ENCODE results near the gene SYNM.
A peak's percentile ranks its signal among the peaks of the same experiment; 100 is the strongest.
"Not testable (repeated sequence)": the region's sequence is repeated elsewhere in the genome, so short reads cannot be mapped to it uniquely, and the experiment has no call there.

Gene SYNM

GRCh38 chr15:99105514-99106341, 848 bp downstream of the SYNM start:
- DNase-seq (ENCODE audit: low read depth) = peak; percentile 61

GRCh38 chr15:99106417-99107220, 1.7 kb downstream of the SYNM start:
- DNase-seq (ENCODE audit: low read depth) = peak; percentile 76

- no peak for DNase-seq (ENCODE audit: low read depth)
Measured at GRCh38 chr15:99108993-99109392, 4.1 kb downstream of the SYNM start.

DNA sequence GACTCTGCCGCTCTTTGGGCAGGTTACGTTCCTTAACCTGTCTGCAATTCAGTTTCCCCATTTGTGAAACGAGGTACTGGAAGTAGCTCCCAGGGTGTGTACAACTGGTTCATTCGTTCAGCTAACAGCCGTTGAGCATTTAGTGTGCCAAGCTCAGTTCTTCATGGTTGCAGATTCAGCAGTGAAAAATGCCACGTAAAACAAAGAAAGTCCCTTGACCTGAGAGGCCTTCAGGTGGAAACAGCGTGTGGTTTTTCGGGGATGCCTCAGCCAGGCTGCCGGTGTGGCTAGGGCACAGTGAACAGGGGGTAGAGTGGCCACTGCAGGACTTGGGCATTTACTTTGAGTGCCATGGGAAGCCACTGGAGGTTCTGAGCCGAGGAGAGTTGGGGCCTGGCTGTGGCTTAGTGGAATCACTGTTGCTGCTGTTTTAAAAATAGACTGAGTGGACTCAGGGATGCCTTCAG, 4.7 kb downstream of the SYNM start:
- no peak for DNase-seq (ENCODE audit: low read depth)

DNA sequence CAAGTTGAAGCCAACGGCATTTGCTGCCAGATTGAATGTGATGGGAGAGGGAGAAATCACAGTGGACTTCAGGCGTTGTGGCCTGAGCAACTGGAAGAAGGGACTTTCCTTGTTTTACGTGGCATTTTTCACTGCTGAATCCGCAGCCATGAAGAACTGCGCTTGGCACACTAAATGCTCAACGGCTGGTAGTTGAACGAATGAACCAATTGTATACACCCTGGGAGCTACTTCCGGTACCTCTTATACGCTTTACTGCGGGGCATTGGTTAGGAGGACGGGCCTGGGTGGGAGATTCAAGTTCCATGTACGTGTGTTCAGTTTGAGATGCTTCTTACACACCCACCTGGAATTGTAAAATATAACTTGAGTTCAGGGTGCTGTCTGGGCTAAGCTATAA, 5.2 kb downstream of the SYNM start:
- DNase-seq (ENCODE audit: low read depth) = no peak

DNA sequence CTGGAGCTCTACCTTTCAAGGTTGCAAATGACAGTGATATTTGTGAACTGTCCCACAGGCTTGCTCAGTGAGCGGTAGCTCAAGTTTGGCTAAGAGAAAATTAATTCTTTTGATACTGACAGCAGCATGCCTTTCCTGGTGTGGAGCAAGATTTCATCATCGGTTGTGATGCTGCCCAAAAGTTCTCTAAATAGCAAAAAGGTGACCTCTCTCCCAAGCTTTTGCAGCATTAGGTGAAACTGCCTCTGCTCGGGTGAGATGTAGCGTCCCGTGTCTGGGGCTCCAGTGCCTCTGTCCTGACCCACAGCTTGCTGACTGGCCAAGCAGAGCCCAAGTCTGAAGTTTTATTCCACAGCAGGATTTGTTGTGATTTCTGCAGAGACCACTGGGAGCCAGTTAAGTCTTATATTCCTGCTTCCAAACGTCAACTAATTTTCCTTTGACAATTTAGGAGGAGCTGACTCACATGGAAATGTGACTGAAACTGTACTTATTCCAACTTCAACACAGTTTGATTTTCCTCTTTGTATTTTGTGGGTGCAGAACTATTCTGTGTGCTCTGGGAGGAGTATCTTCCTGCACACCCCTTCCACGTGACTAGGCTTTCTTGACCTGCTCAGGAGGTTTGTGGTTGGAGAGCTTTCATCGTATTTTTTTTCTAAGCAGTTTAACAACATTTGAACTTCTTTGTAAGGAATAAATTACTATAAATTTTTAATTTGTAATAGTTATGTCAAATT, 5.9 kb downstream of the SYNM start:
- DNase-seq (ENCODE audit: low read depth) = no peak

DNA sequence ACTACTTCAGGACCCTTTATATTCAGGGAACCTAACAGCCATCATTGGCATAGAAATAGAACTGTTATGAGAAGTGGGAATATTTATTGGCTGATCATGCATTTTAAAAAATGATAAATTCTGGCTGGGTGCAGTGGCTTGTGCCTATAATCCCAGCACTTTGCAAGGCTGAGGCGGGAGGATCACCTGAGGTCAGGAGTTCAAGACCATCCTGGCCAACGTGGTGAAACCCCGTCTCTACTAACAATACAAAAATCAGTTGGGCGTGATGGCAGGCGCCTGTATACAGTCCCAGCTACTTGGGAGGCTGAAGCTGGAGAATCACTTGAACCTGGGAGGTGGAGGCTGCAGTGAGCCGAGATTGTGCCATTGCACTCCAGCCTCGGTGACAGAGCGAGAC, 6.8 kb downstream of the SYNM start:
- DNase-seq (ENCODE audit: low read depth) = not testable (repeated sequence)

DNA sequence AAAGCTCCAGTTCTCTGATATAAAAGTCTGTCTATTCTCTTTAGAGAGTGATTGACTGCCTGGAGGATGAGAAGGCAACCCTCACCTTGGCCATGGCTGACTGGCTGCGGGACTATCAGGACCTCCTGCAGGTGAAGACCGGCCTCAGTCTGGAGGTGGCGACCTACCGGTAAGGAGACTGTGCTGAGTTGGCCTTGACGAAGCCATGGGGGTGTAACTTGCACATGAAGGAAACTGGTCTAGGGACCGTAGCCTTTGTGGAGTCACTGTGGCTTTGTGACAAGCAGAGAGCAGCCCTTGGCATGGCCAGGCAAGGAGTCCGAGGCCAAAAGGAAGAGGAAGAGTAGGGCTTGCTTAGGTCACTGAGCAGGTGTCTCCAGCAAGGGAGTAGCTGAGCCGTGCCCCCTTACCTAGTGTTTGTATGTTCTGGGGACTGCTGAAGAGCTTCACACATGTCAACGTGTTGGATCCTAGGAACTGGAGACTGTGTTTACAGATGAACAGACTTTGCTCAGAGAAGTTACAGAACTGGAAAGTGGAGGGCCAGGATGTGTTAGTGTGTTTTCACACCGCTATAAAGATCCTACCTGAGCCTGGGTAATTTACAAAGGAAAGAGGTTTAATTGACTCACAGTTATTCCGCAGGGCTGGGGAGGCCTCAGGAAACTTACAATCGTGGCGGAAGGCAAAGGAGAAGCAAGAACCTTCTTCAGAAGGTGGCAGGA, 8.8 kb downstream of the SYNM start:
- DNase-seq (ENCODE audit: low read depth) = no peak

- DNase-seq (ENCODE audit: low read depth) = no peak
Measured at GRCh38 chr15:99114511-99115299, 9.8 kb downstream of the SYNM start.

GRCh38 chr15:99115300-99116215, 10.7 kb downstream of the SYNM start:
- no peak for DNase-seq (ENCODE audit: low read depth)

GRCh38 chr15:99117111-99117510, 12.2 kb downstream of the SYNM start:
- no peak for DNase-seq (ENCODE audit: low read depth)

DNA sequence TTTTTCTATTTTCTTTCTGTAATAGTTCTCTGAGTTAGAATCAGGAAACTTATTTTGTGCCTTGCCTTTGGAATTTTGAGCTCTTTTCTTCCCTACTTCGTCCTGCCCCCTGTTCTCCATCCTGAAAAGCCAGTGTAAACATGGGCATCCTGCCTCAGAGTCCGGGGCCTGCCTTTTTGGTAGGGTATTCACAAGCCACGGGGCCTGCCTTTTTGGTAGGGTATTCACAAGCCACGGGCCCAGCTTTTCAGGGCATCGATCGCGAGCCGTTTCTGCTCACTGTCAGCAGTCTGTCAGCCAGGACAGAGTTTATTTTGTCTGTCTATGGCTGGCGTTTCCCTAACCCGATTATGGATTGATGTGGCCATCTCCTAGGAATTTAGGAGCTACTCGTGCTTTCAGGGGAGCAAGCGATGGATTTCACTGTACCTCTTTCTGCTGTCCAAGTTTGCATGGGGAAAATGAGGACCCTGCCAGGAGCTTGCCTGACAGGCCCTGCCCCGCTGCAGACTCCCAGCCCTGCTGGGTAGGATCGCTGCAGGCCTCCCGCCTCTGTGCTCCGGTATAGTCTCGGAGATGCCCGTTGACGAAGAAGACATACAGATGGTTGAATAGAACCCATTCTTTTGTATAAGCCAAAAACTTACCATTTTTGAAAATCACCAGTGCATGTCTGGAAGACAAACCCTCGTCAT, 12.8 kb downstream of the SYNM start:
- DNase-seq (ENCODE audit: low read depth) = no peak

DNA sequence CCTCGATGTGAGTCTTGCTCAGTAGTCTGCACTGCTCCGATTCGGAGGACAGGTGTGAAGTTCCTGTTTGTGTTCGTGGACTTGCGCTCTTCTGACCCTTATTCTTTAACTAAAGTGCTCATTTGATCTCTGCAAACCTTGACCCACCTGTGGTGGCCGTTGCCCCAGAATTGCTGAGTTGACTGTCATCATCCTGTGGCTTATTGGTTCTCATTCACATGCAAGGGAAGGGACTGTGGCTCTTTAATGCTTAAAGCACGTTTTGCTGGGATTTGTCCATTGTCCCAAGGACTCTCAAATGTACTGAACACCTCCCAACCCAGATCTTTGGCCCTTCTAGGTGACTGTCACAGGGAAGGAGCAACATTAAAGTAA, 13.4 kb downstream of the SYNM start:
- no peak for DNase-seq (ENCODE audit: low read depth)

- no peak for DNase-seq (ENCODE audit: low read depth)
Measured at GRCh38 chr15:99118801-99119546, 14.1 kb downstream of the SYNM start.

DNA sequence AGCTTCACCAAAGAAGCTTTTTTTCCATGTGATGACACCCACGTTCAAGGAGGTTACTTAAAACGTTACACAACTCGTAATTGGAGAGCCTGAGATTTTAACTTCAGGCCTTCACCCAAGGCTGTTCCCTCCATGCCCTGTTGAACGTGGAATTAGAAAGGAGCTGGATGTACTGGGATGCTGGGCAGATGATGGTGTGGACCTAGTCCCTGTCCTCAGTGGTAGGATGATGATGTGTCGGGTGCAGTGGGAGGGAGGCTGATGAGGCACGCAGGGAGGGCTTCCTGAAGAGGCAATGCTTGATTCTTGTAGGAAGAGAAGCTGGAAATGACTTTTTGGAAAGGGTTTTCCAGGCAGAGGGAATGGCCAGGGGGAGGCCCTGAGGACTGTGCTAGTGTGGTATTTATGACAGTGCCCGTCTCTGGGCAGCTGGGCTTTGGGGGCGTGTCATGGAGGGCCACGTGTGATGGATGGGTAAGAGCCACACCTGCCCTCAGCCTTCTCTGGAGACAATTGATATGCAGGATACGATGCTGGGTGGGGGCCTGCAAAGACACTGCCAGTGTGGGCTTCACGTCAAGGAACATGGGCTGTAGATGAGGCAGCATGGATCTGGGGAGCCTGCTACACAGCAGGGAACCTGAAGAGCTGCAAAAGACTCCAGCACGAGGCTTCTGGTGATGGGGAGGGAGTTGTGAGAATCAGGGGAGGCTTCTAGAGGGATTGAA, 15.3 kb downstream of the SYNM start:
- DNase-seq (ENCODE audit: low read depth) = no peak

- no peak for DNase-seq (ENCODE audit: low read depth)
Measured at GRCh38 chr15:99121207-99121606, 16.3 kb downstream of the SYNM start.

GRCh38 chr15:99121691-99122410, 17.0 kb downstream of the SYNM start:
- no peak for DNase-seq (ENCODE audit: low read depth)
